IgD-negative memory B cell (primary cell): ENCODE data around the gene TBKBP1. TPM values are rescaled to one million over a fixed set of nuclear protein-coding genes. Genes with fewer than 3 reads are reported as not detected.

Experiments
- H3K27ac Mint-ChIP-seq, 3 donors: one replicate each; pipeline ENCODE4 v1.8.0; 2020 to 2022; ENCODE audit warnings: mild to moderate bottlenecking in 3 of 3, mixed read lengths in 3 of 3, moderate library complexity in 1 of 3
- H3K27me3 Mint-ChIP-seq: one replicate; pipeline ENCODE4 v1.8.0; 2021; ENCODE audit warnings: mixed read lengths
- H3K36me3 Mint-ChIP-seq: one replicate; pipeline ENCODE4 v1.8.0; 2020; ENCODE audit warnings: mild to moderate bottlenecking, mixed read lengths
- H3K4me1 Mint-ChIP-seq, 3 donors: one replicate each; pipeline ENCODE4 v1.8.0; 2020 to 2022; ENCODE audit warnings: mixed read lengths in 3 of 3, mild to moderate bottlenecking in 1 of 3
- H3K4me3 Mint-ChIP-seq, 4 donors: one replicate each; pipeline ENCODE4 v1.8.0; 2020 to 2022; ENCODE audit warnings: mild to moderate bottlenecking in 4 of 4, mixed read lengths in 4 of 4, moderate library complexity in 3 of 4
- H3K9me3 Mint-ChIP-seq, 3 donors: one replicate each; pipeline ENCODE4 v1.8.0; 2020 to 2021; ENCODE audit warnings: mixed read lengths in 3 of 3, mild to moderate bottlenecking in 1 of 3
- polyA plus RNA-seq: library from polyadenylated mRNA; unstranded; fragments of 300-500 nt; fragmentation: Illumina TruSeq; gene quantifications from one replicate; pipeline ENCODE4 v1.2.3, GENCODE V29; 2021

TBKBP1 gene
- polyA plus RNA-seq, 1 donor from 2014 or later: 0.24 TPM

DNA sequence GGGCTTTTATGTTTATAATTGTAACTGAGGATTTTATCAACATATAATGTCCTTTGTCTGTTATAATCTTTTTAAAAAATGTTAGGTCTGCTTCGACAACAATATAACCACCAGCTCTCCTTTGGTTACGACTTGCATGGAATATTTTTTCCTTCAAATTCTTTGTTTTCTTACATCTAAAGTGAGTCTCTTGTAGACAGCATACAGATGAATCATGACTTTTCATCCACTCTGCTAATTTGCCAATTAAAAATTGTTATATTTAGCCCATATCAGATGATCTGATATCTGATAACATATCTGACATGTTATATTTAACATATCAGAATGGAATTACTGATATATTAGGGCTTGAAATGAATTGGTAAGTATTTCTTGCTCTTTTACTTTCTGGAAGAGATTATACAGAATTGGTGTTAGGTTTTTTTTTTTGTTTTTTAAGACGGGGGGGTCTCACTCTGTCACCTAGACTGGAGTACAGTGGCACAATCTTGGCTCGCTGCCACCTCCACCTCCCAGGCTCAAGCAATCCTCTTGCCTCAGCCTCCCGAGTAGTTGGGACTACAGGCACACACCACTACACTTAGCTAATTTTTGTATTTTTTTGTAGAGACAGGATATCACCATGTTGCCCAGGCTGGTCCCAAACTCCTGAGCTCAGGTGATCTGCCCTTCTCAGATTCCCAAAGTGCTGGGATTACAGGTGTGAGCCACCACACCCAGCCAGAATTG, 66.6 kb downstream of the TBKBP1 start:
- Mint-ChIP-seq H3K4me1 (no peaks in the 10 kb centered on the region), H3K9me3 (peaks cover 2 to 21% (median 19%) of the 10 kb centered on the region in 3 donors), H3K36me3 (no peaks in the 10 kb centered on the region), H3K4me3 (no peak overlapping the region), H3K27ac (no peak overlapping the region), H3K27me3 (peaks cover 7% of the 10 kb centered on the region)

Other genes with a start within 250 kb of the TBKBP1 start
- 45.0 TPM for gene NPEPPS, start 163.1 kb upstream of the TBKBP1 start, polyA plus RNA-seq
- 28.4 TPM for gene KPNB1, start 44.2 kb upstream of the TBKBP1 start, polyA plus RNA-seq
- 10.0 TPM for gene TBX21, start 39.1 kb downstream of the TBKBP1 start, polyA plus RNA-seq
- gene OSBPL7, start 127.6 kb downstream of the TBKBP1 start, polyA plus RNA-seq: 8.7 TPM
- 36.2 TPM for gene MRPL10, start 137.4 kb downstream of the TBKBP1 start, polyA plus RNA-seq
- 0.90 TPM for gene LRRC46, start 137.5 kb downstream of the TBKBP1 start, polyA plus RNA-seq
- 19.8 TPM for gene SCRN2, start 147.1 kb downstream of the TBKBP1 start, polyA plus RNA-seq
- not detected for gene SP6, start 157.0 kb downstream of the TBKBP1 start, polyA plus RNA-seq
- 13.7 TPM for gene SP2, start 202.1 kb downstream of the TBKBP1 start, polyA plus RNA-seq
- 17.4 TPM for gene PNPO, start 247.4 kb downstream of the TBKBP1 start, polyA plus RNA-seq